H54 (cell line): ENCODE results near the gene KCNN4.
A peak's percentile ranks its signal among the peaks of the same experiment; 100 is the strongest.

Source experiments
- DNase-seq: peaks from one replicate; pipeline ENCODE4 v3.0.0; 2011; ENCODE audit warnings: low spot score, mixed read lengths; ENCODE audit not compliant: insufficient read length
- FAIRE-seq: peaks from 3 replicates; lab custom pipeline; 2011; peaks lifted over from hg19 to GRCh38; lab: Jason Lieb, UNC
- POLR2A ChIP-seq: IDR thresholded peaks from 2 replicates; pipeline ENCODE4 v1.6.1; 2011; ENCODE audit warnings: low read depth, mild to moderate bottlenecking, low read length

KCNN4 gene

GRCh38 chr19:43754503-43755255 lies 26.1 kb downstream of the KCNN4 start, which contains the start of gene SMG9:
Gene SMG9, minus strand, starts transcription at chr19:43754962. Its CDS starts 4,221 bp downstream, at chr19:43750741.
- peak; percentile 6 for FAIRE-seq
- TF ChIP-seq POLR2A, result peak; percentile 50
- DNase-seq, result peak; percentile 93

- FAIRE-seq (no peak), DNase-seq (no peak)
- TF ChIP-seq POLR2A, result no peak
Observed at GRCh38 chr19:43754253-43754502, 26.6 kb downstream of the KCNN4 start.

- TF ChIP-seq POLR2A, result no peak
- no peak for DNase-seq
- no peak for FAIRE-seq
Observed at GRCh38 chr19:43752287-43752875, 28.4 kb downstream of the KCNN4 start.

GRCh38 chr19:43751466-43752220 lies 29.1 kb downstream of the KCNN4 start:
- FAIRE-seq (no peak), DNase-seq (no peak)
- no peak for TF ChIP-seq POLR2A

GRCh38 chr19:43749898-43750297 lies 30.9 kb downstream of the KCNN4 start:
- DNase-seq, result no peak
- no peak for TF ChIP-seq POLR2A
- no peak for FAIRE-seq

GRCh38 chr19:43749152-43749551 lies 31.6 kb downstream of the KCNN4 start:
- no peak for FAIRE-seq
- no peak for DNase-seq
- TF ChIP-seq POLR2A, result no peak

- TF ChIP-seq POLR2A, result no peak
- FAIRE-seq (no peak), DNase-seq (no peak)
Observed at GRCh38 chr19:43748685-43749084, 32.1 kb downstream of the KCNN4 start.

- TF ChIP-seq POLR2A, result no peak
- DNase-seq, result no peak
- no peak for FAIRE-seq
Observed at GRCh38 chr19:43748205-43748594, 32.6 kb downstream of the KCNN4 start.

GRCh38 chr19:43747557-43748204 lies 33.1 kb downstream of the KCNN4 start:
- DNase-seq (no peak), FAIRE-seq (no peak)
- TF ChIP-seq POLR2A, result no peak

GRCh38 chr19:43743059-43743458 lies 37.7 kb downstream of the KCNN4 start:
- TF ChIP-seq POLR2A, result no peak
- DNase-seq, result no peak
- no peak for FAIRE-seq

- no peak for DNase-seq
- TF ChIP-seq POLR2A, result no peak
- no peak for FAIRE-seq
Observed at GRCh38 chr19:43741075-43741825, 39.5 kb downstream of the KCNN4 start.

- FAIRE-seq (no peak), DNase-seq (no peak)
- no peak for TF ChIP-seq POLR2A
Observed at GRCh38 chr19:43739439-43740235, 41.1 kb downstream of the KCNN4 start.
